CD4-positive, alpha-beta T cell treated with Interleukin-15 for 1 hour (primary cell): ENCODE results near the gene SMYD4.
"Not testable (repeated sequence)": the region's sequence is repeated elsewhere in the genome, so short reads cannot be mapped to it uniquely, and the experiment has no call there.

ENCODE experiments used
- DNase-seq: peaks from one replicate; pipeline ENCODE4 v3.0.0-alpha.2; 2020

The SMYD4 gene

GRCh38 chr17:1779571-1780131, 50.1 kb downstream of the SMYD4 start:
- no peak for DNase-seq

GRCh38 chr17:1776857-1777256, 52.8 kb downstream of the SMYD4 start:
- DNase-seq, result no peak

GRCh38 chr17:1776328-1776727, 53.4 kb downstream of the SMYD4 start:
- no peak for DNase-seq

GRCh38 chr17:1774390-1775176, 55.1 kb downstream of the SMYD4 start:
- no peak for DNase-seq

- DNase-seq, result no peak
Observed at GRCh38 chr17:1773696-1774181, 56.0 kb downstream of the SMYD4 start.

GRCh38 chr17:1773000-1773695, 56.6 kb downstream of the SMYD4 start:
- DNase-seq, result not testable (repeated sequence)

- no peak for DNase-seq
Observed at GRCh38 chr17:1769822-1770477, 59.8 kb downstream of the SMYD4 start.

GRCh38 chr17:1767358-1767757, 62.3 kb downstream of the SMYD4 start:
- DNase-seq, result no peak

- DNase-seq, result no peak
Observed at GRCh38 chr17:1766382-1767135, 63.1 kb downstream of the SMYD4 start.

- DNase-seq, result no peak
Observed at GRCh38 chr17:1765576-1765975, 64.1 kb downstream of the SMYD4 start.

GRCh38 chr17:1764705-1765104, 65.0 kb downstream of the SMYD4 start:
- DNase-seq, result not testable (repeated sequence)

GRCh38 chr17:1764284-1764683, 65.4 kb downstream of the SMYD4 start:
- DNase-seq, result peak; percentile 79

- no peak for DNase-seq
Observed at GRCh38 chr17:1762901-1763898, 66.5 kb downstream of the SMYD4 start.

- no peak for DNase-seq
Observed at GRCh38 chr17:1762233-1762900, 67.3 kb downstream of the SMYD4 start.

GRCh38 chr17:1759529-1759928, 70.2 kb downstream of the SMYD4 start:
- DNase-seq, result no peak

- DNase-seq, result peak; percentile 40
Observed at GRCh38 chr17:1758807-1759206, 70.9 kb downstream of the SMYD4 start.

GRCh38 chr17:1755827-1756262, 73.9 kb downstream of the SMYD4 start:
- DNase-seq, result no peak

- no peak for DNase-seq
Observed at GRCh38 chr17:1755252-1755826, 74.4 kb downstream of the SMYD4 start.

GRCh38 chr17:1754430-1755112, 75.1 kb downstream of the SMYD4 start:
- no peak for DNase-seq
